GM23248 (cell line): Measurements from ENCODE around the gene TSG101.

ENCODE experiments used
- EZH2 ChIP-seq: fragments of 200-600 bp; sonication (generic); IDR thresholded peaks from 2 replicates; pipeline ENCODE4 v1.6.1; 2018; ENCODE audit warnings: antibody characterized with exemption, mild to moderate bottlenecking; ENCODE audit not compliant: insufficient read depth, poor library complexity, severe bottlenecking
- EZH2phosphoT487 ChIP-seq: fragments of 200-600 bp; sonication (generic); IDR thresholded peaks from 2 replicates; pipeline ENCODE4 v1.6.1; 2018; ENCODE audit warnings: antibody characterized with exemption, moderate library complexity, mild to moderate bottlenecking, low read depth; ENCODE audit not compliant: insufficient read depth

GRCh38 chr11:18455686-18456372 is 70.9 kb downstream of the TSG101 start, which contains the start of gene LDHAL6A:
- TF ChIP-seq EZH2 (no peak), EZH2phosphoT487 (no peak)
